Mesenteric fat pad (tissue), 1 donor: ENCODE data around the gene FBLN5. TPM values are rescaled to one million over a fixed set of nuclear protein-coding genes. Genes with fewer than 3 reads are reported as not detected.

ENCODE experiments used
- DNase-seq: peaks from one replicate; pipeline ENCODE4 v3.0.0-alpha.2; 2020; ENCODE audit warnings: low spot score
- total RNA-seq: library from RNA; stranded (reverse); fragmentation: NEBNext Ultra II Directional; extraction: Animal tissue kit (Norgen Biotek cat#: 25700); gene quantifications from one replicate; pipeline ENCODE4 v1.2.1, GENCODE V29; 2021
- donor health status: DM: yes; HTN: yes; CAD: no.

The FBLN5 gene
- total RNA-seq, 1 donor from 2014 or later, result 183 TPM

- DNase-seq, result no peak
Measured at GRCh38 chr14:91834571-91834970, 112.9 kb downstream of the FBLN5 start.

GRCh38 chr14:91831337-91831736 lies 116.2 kb downstream of the FBLN5 start:
- DNase-seq, result no peak

- no peak for DNase-seq
Measured at GRCh38 chr14:91830777-91831176, 116.7 kb downstream of the FBLN5 start.

DNA sequence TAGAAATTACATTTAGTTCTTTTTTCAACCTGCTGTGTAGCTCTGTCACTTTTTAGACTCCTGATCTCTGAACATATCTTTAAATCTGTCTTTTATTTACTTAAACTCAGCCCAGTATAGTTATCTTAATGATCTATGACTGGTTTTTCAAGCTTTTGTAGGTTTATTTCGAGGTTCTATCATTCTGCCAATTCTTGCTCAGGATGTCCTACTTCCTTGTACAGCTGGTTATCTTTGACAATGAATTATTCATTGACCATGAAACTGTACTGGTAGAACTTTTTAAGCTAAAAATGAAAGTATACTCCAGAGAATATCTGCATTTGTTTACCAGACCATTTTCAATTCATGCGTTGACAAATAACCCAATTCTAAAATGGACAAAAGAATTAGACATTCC lies 118.0 kb downstream of the FBLN5 start:
- no peak for DNase-seq

GRCh38 chr14:91827746-91828145 lies 119.7 kb downstream of the FBLN5 start:
- no peak for DNase-seq

Other genes with a start within 250 kb of the FBLN5 start
- gene CATSPERB, start 215.6 kb downstream of the FBLN5 start, total RNA-seq, result 2.0 TPM
- 19.0 TPM for gene TC2N, start 80.2 kb downstream of the FBLN5 start, total RNA-seq
- gene TRIP11, start 92.4 kb upstream of the FBLN5 start, total RNA-seq, result 54.6 TPM
- gene ATXN3, start 158.9 kb upstream of the FBLN5 start, total RNA-seq, result 29.1 TPM
- gene NDUFB1, start 174.0 kb upstream of the FBLN5 start, total RNA-seq, result 119 TPM
- 45.3 TPM for gene CPSF2, start 174.3 kb upstream of the FBLN5 start, total RNA-seq